HG03520 (cell line): ENCODE measurements around the gene RIPOR1.

Experiments
- ATAC-seq: cut with Tn5 transposase; IDR thresholded peaks from one replicate; pipeline ENCODE4 v1.9.1; 2021; ENCODE audit warnings: mild to moderate bottlenecking, moderate library complexity; ENCODE audit not compliant: unreplicated experiment

Gene RIPOR1

GRCh38 chr16:67539691-67540635 lies 11.3 kb downstream of the RIPOR1 start:
- no peak for ATAC-seq

GRCh38 chr16:67540756-67541155 lies 12.1 kb downstream of the RIPOR1 start:
- no peak for ATAC-seq

GRCh38 chr16:67541391-67542263 lies 13.0 kb downstream of the RIPOR1 start:
- no peak for ATAC-seq

GRCh38 chr16:67542464-67542863 lies 13.8 kb downstream of the RIPOR1 start:
- peak; percentile 39 for ATAC-seq

GRCh38 chr16:67543036-67543435 lies 14.4 kb downstream of the RIPOR1 start:
- no peak for ATAC-seq

GRCh38 chr16:67543582-67543981 lies 15.0 kb downstream of the RIPOR1 start:
- ATAC-seq: no peak

- no peak for ATAC-seq
Observed at GRCh38 chr16:67544329-67544841, 15.8 kb downstream of the RIPOR1 start.

GRCh38 chr16:67544844-67545664 lies 16.4 kb downstream of the RIPOR1 start:
- no peak for ATAC-seq

GRCh38 chr16:67545665-67546024 lies 17.0 kb downstream of the RIPOR1 start:
- ATAC-seq: no peak

- no peak for ATAC-seq
Observed at GRCh38 chr16:67546091-67546501, 17.5 kb downstream of the RIPOR1 start.

- ATAC-seq: no peak
Observed at GRCh38 chr16:67546761-67547422, 18.3 kb downstream of the RIPOR1 start.

GRCh38 chr16:67547423-67548264 lies 19.0 kb downstream of the RIPOR1 start:
- no peak for ATAC-seq

- ATAC-seq: no peak
Observed at GRCh38 chr16:67548265-67549126, 19.9 kb downstream of the RIPOR1 start.

GRCh38 chr16:67549240-67549639 lies 20.6 kb downstream of the RIPOR1 start:
- no peak for ATAC-seq

- ATAC-seq: no peak
Observed at GRCh38 chr16:67549936-67550335, 21.3 kb downstream of the RIPOR1 start.

GRCh38 chr16:67551091-67551490 lies 22.5 kb downstream of the RIPOR1 start:
- no peak for ATAC-seq

- ATAC-seq: no peak
Observed at GRCh38 chr16:67551972-67552371, 23.3 kb downstream of the RIPOR1 start.

GRCh38 chr16:67552476-67552875 lies 23.8 kb downstream of the RIPOR1 start:
- ATAC-seq: no peak
